Right lobe of liver (tissue), 6 donors: ENCODE data around the gene DLGAP4. TPM values are rescaled to one million over a fixed set of nuclear protein-coding genes. Genes with fewer than 3 reads are reported as not detected.

Experiments used
- ATAC-seq, 4 donors: fragments of 200-7000 bp; cut with Tn5 transposase; one replicate each; pipeline ENCODE4 v1.9.1; 2020; ENCODE audit warnings: mild to moderate bottlenecking in 4 of 4, moderate library complexity in 4 of 4
- DNase-seq, 3 donors: peaks; one replicate each; pipeline ENCODE4 v3.0.0-alpha.2; 2020
- H3K27ac ChIP-seq, 3 donors: fragments of 200-600 bp; one replicate each; pipeline ENCODE4 v1.8.0; 2022
- H3K27me3 ChIP-seq, 2 donors: fragments of 200-600 bp; one replicate each; pipeline ENCODE4 v1.8.0; 2022
- H3K36me3 ChIP-seq, 4 donors: fragments of 200-600 bp; sonication (generic) in 1 of 4; one replicate each; pipeline versions ENCODE4 v1.5.1 to v1.8.0; 2017 to 2022; ENCODE audit warnings: control low read depth in 1 of 4
- H3K4me1 ChIP-seq, 4 donors: fragments of 200-600 bp; sonication (generic) in 1 of 4; one replicate each; pipeline versions ENCODE4 v1.5.1 to v1.8.0; 2017 to 2022; ENCODE audit warnings: control low read depth in 1 of 4
- H3K4me3 ChIP-seq, 3 donors: fragments of 200-600 bp; one replicate each; pipeline ENCODE4 v1.8.0; 2022
- H3K9me3 ChIP-seq, 4 donors: fragments of 200-600 bp; sonication (generic) in 1 of 4; one replicate each; pipeline versions ENCODE4 v1.5.1 to v1.8.0; 2017 to 2022; ENCODE audit warnings: control low read depth in 1 of 4
- POLR2A ChIP-seq: fragments of 450-650 bp; IDR thresholded peaks from one replicate; pipeline ENCODE4 v1.6.1; 2017; ENCODE audit warnings: antibody characterized with exemption, mild to moderate bottlenecking
- WGBS: methylation state at CpG from one replicate; pipeline ENCODE4 v1.1.6; 2018; ENCODE audit warnings: low coverage, low lambda C conversion rate; ENCODE audit not compliant: insufficient coverage; ENCODE audit errors: missing lambda C conversion rate; 5-methylcytosine and 5-hydroxymethylcytosine counted together
- intact Hi-C, 2 donors: fragments of 100-400 bp; cut with DNase I; formaldehyde crosslinking; loops; one replicate each; pipeline versions ENCODE4 v1.11.2 to v1.14.1; 2022
- total RNA-seq, 6 experiments: library from RNA; depleted of rRNA in 2 of 6; stranded (reverse); fragments of >200 nt in 2 of 6; fragmentation: NEBNext Ultra II Directional in 3 of 6; extraction: Animal tissue kit (Norgen Biotek cat#: 25700) in 3 of 6; gene quantifications; one replicate each; pipeline versions ENCODE4 v1.1.0 to v1.2.4, GENCODE V29; 2016 to 2023
- TF ChIP-seq, protein P1 (sequence below), 4 donors: fragments of 200-600 bp in 3 of 4; fragments of 450-650 bp in 1 of 4; IDR thresholded peaks; one replicate each; pipeline versions ENCODE4 v1.5.1 to v1.8.0; 2016 to 2022; ENCODE audit warnings: antibody characterized with exemption in 4 of 4, mild to moderate bottlenecking in 2 of 4
- donor health status: DM: no; HTN: yes; CAD: no.
- donor health status: DM: no; HTN: no; CAD: no.
- donor health status: DM: no; HTN: no; CAD: no.
- donor health status: DM: no; HTN: yes; CAD: no.
- donor health status: DM: no; HTN: yes; CAD: no.

The DLGAP4 gene
- total RNA-seq, 6 experiments from 2014 or later, result 15.5 to 35.1 (median 23.2) TPM

DNA sequence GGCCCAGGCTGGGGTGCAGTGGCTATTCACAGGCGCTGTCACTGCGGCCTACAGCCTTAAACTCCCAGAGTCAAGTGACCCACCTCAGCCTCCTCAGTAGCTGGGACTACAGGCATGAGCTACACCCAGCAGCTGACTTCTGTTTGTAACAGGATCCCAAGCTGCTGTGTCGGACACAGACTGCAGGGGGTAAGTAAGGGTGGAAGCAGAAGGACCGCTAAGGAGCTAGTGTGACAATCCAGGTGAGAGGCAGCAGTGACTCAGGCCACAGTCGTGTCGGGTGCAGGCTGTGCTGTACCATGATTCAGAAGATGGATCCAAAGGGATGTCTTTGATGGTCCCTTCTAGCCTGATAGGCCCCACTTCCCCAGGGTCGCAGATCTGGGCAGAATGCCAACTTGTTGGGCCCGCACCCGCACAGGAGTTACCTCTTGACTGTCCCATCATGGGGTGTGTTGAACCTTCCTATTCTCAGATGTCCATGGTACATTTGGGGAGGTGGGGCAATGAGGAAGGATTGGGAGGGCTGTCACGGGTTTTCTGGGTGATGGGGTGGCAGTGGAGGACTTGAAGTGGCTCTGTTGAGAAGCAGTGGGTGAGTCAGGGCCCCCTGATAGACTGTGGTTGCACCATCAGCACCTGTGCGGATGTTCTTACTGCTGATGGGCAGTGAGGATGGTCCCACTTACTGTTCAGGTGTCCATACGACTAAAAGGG is 44.6 kb upstream of the DLGAP4 start:
- H3K9me3 ChIP-seq, result no peaks in the 10 kb centered on the region
- TF ChIP-seq, protein P1, sequence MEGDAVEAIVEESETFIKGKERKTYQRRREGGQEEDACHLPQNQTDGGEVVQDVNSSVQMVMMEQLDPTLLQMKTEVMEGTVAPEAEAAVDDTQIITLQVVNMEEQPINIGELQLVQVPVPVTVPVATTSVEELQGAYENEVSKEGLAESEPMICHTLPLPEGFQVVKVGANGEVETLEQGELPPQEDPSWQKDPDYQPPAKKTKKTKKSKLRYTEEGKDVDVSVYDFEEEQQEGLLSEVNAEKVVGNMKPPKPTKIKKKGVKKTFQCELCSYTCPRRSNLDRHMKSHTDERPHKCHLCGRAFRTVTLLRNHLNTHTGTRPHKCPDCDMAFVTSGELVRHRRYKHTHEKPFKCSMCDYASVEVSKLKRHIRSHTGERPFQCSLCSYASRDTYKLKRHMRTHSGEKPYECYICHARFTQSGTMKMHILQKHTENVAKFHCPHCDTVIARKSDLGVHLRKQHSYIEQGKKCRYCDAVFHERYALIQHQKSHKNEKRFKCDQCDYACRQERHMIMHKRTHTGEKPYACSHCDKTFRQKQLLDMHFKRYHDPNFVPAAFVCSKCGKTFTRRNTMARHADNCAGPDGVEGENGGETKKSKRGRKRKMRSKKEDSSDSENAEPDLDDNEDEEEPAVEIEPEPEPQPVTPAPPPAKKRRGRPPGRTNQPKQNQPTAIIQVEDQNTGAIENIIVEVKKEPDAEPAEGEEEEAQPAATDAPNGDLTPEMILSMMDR (IDR thresholded peaks at IDR 0.05), result no peak
- no peak for TF ChIP-seq POLR2A
- peaks cover 0 to 2% (median under 1%) of the 10 kb centered on the region in 4 donors for H3K36me3 ChIP-seq
- intact Hi-C loops, result no loop called here
- H3K27me3 ChIP-seq, result no peaks in the 10 kb centered on the region
- WGBS, result 71% methylated on average over 5 of the region's 12 CpGs
- ATAC-seq (no peak), DNase-seq (no peak)
- H3K27ac ChIP-seq, result no peak overlapping the region
- no peak overlapping the region for H3K4me3 ChIP-seq
- no peaks in the 10 kb centered on the region for H3K4me1 ChIP-seq

DNA sequence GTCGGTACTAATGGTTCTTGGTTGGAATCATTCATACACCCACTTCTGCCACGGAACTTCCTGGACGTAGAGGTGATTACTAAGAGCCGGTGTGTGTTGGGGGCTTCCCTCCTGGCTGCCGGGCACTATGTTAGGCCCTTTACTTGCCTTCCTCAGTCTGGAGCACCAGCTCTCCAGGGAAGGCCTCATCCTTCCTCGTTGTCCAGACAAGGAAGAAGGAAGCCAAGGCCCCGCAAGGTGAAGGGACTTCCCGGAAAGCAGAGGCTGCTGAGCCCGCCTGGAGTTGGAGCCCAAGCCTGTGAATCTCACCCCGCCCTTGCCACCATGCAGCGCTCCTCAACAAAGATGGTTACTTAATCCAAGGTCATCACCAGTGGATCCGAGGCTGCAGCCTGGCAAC is 43.7 kb upstream of the DLGAP4 start:
- intact Hi-C loops, result no loop called here
- Histone ChIP-seq H3K36me3 (no peaks in the 10 kb centered on the region), H3K27ac (no peak overlapping the region), H3K9me3 (no peaks in the 10 kb centered on the region), H3K4me1 (no peaks in the 10 kb centered on the region), H3K4me3 (no peak overlapping the region), H3K27me3 (no peaks in the 10 kb centered on the region)
- WGBS, result no CpG with 5 or more reads among the region's 12 CpGs
- DNase-seq (no peak), ATAC-seq (no peak)
- TF ChIP-seq, protein P1 (IDR thresholded peaks at IDR 0.05), result no peak
- no peak for TF ChIP-seq POLR2A

DNA sequence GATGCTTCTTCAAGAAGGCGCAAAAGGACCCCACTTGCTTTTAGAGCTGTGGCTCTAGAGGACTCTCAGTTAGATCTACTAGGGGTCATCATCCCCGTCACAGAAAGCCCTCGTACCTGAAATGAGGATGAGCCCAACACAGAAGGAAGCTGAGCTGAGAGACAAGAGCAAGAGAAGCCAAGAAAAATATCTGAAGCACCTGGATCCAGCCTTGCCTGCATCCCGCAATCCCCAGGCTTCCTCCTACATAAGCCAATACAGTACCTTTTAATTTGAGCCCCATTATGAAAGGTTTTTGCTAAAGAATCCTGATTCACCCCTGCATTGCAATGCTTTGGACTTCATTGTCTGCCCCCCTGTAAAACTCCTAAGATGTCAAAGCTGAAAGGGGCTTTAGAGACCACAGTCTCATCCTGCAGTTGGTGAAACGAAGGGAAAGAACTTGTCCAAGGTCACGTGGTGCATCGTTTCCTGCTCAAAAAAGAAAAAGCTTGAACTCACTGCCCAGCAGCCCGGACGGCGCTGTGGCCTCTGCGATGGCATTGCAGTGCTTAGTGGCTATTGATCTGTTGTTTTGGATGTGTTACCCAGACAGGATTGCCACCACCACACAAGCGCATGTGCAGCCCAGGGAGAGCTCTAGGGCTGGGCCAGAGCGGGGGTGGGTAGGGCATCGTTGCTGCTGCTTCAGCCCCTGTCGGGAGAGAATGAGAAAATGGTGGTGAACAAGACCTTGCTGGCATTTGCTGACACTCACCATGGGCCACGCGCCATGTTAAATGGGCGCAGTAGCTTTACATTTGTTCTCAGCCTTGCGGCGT is 41.5 kb upstream of the DLGAP4 start:
- H3K4me1 ChIP-seq, result no peaks in the 10 kb centered on the region
- TF ChIP-seq, protein P1 (IDR thresholded peaks at IDR 0.05), result no peak
- no peak for TF ChIP-seq POLR2A
- no peaks in the 10 kb centered on the region for H3K27me3 ChIP-seq
- H3K9me3 ChIP-seq, result no peaks in the 10 kb centered on the region
- WGBS, result 61% methylated on average over 11 of the region's 20 CpGs
- intact Hi-C loops, result no loop called here
- ATAC-seq (no peak), DNase-seq (no peak)
- H3K27ac ChIP-seq, result no peak overlapping the region
- no peak overlapping the region for H3K4me3 ChIP-seq
- no peaks in the 10 kb centered on the region for H3K36me3 ChIP-seq

DNA sequence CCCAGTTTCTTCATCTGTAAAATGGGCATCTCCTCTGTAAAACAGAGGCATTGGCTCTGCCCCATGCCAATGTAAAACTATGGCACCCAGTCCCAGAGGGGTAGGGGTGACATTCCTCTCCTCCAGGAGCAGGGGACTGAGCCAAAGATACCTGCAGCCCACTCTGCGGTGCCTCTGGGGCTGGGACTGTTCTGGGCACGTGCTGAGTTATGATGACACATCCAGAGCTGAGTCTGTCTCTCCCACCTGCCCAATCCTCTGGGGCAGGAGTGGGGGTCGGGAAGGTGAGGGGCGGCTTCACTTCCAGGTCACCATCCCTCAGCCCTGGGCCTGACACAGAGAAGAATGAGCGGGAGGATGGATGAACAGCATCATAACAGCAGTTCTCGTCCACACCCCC is 40.0 kb upstream of the DLGAP4 start:
- WGBS, result 80% methylated on average over 2 of the region's 6 CpGs
- no peak for ATAC-seq
- TF ChIP-seq POLR2A, result no peak
- TF ChIP-seq, protein P1 (IDR thresholded peaks at IDR 0.05), result no peak

More for the DNA sequence above, 40.0 kb upstream of the DLGAP4 start:
- Histone ChIP-seq H3K27ac (no peak overlapping the region), H3K4me3 (no peak overlapping the region), H3K27me3 (no peaks in the 10 kb centered on the region), H3K9me3 (no peaks in the 10 kb centered on the region), H3K36me3 (no peaks in the 10 kb centered on the region), H3K4me1 (no peaks in the 10 kb centered on the region)
- DNase-seq, result no peak
- intact Hi-C loops, result no loop called here
